ENCODE measurements around the gene KATNAL2.
"Not testable (repeated sequence)": the region's sequence is repeated elsewhere in the genome, so short reads cannot be mapped to it uniquely, and the experiment has no call there.

Gene KATNAL2

DNA sequence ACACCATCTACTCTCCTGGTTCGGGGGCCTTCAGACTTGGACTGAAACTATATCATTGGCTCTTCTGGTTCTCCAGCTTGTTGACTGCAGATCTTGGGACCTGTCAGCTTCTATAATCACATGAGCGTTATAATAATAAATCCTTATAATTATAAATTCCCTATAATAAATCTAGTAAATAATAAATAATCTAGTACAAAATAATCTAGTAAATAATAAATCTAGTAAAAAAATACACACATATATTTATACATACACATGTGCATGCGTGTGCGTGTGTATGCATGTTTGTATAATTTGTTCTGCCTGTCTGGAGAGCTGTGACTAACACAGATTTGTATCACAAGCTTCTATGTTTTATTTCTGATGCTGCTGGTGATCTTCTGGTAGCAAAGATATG lies 40.8 kb downstream of the KATNAL2 start:
- DNase-seq (ENCODE audit: low read depth), result no peak
- TF ChIP-seq, protein P1, sequence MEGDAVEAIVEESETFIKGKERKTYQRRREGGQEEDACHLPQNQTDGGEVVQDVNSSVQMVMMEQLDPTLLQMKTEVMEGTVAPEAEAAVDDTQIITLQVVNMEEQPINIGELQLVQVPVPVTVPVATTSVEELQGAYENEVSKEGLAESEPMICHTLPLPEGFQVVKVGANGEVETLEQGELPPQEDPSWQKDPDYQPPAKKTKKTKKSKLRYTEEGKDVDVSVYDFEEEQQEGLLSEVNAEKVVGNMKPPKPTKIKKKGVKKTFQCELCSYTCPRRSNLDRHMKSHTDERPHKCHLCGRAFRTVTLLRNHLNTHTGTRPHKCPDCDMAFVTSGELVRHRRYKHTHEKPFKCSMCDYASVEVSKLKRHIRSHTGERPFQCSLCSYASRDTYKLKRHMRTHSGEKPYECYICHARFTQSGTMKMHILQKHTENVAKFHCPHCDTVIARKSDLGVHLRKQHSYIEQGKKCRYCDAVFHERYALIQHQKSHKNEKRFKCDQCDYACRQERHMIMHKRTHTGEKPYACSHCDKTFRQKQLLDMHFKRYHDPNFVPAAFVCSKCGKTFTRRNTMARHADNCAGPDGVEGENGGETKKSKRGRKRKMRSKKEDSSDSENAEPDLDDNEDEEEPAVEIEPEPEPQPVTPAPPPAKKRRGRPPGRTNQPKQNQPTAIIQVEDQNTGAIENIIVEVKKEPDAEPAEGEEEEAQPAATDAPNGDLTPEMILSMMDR (IDR thresholded peaks at IDR 0.05; ENCODE audit: insufficient read depth, low read depth, low read length, missing control alignments), result no peak
- H3K4me3 ChIP-seq (ENCODE audit: low read depth, low read length), result no peak overlapping the region

DNA sequence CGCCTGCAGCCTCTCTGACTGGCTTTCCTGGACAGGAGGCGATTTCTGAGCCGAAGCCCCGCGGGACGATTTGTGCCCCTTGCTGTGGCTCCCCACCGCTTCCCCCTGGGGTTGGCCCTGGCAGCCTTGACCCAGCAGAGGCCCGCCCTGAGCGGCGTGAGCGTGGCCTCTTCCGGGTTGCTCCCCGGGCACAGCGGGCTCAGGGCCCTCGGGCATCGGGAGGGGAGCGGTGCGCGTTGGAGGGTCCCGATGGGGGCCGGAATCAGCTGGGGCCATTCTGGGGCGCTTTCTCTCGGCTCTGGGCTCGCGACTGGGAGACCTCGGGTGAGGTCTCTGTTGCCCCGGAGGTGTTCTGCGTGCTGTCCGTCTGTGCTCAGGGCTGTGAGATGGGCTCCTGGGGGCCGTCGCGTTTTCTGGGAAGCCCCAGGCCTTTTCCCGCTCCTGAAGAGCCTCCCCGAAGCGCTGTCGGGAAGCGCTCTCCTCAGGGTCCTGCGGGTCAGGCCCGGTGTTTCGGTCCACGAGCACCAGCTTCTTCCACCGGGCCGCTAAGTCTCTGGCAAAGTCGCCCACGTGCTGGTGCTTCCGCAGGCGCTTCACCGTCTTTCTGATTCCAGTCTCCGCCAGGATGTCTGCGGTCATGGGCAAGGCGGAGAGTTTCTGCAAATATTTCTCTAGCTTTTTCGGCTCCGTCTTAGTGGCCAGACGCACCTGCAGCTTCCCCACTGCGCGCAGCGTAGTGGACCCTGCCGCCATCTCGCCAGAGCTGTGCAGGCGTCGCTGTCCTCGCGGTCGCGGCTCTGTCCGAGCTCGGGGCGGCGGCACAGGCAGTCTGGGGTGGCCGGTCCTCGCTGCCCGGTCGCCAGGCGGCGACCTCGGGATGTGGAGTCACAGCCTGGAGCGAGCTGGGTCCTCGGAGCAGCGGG lies 46.5 kb downstream of the KATNAL2 start:
- not testable (repeated sequence) for DNase-seq (ENCODE audit: low read depth); H3K4me3 ChIP-seq (ENCODE audit: low read depth, low read length)

DNA sequence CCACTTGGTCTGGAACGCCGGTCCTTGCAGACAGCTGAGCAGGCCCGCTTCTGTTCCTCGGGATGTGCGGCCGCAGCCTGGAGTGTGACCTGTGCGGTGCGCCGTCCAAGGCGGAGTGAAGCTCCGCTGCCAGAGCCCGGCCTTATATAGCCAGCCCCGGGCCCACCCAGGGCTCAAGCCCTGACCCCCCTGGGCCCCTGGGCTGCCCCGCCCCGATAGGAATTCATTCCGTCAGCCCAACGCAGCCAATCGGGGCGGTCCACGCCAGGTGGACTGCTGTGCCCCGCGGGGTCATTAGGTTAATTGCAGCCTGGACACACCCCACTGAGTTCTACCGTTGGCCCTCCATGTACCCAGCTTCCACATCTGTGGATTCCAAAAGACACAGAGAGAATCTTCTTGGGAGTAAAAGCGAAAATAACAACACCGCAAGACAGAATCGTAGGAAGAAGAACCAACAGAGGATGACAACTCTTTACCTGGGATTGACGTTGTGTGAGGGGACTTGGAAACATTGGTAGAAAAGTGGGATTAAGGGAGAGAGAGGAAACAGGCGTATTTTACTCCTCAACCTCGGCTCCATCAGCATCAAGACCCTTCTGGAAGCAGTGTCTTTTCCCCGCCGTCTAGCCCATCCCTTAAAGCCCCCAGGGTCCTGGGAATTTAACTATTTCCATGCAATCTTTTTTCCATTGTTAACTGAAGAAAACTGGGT lies 47.3 kb downstream of the KATNAL2 start:
- not testable (repeated sequence) for DNase-seq (ENCODE audit: low read depth)

DNA sequence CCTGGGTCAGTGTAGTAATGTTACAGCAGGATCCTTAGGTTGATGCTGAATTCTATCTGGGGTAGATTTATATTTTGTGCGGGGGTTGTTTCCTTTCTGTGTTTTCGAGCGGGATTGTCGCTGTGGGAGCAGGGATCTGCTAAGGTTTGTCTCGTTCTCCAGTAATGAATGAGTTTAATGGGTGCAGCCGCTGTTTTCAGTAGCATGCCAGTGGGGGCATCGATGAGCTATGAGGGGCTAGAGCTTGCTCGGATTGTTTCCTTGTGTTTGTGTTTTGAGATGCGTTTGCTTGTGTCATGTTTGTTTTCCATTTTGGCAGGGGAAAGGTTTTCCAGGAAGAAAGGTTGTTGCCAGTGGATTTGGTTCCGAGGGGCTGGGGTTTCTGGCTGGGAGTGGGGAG lies 48.9 kb downstream of the KATNAL2 start:
- not testable (repeated sequence) for DNase-seq (ENCODE audit: low read depth); H3K4me3 ChIP-seq (ENCODE audit: low read depth, low read length)

More for the DNA sequence above, 47.3 kb downstream of the KATNAL2 start:
- H3K4me3 ChIP-seq (ENCODE audit: low read depth, low read length), result not testable (repeated sequence)

DNA sequence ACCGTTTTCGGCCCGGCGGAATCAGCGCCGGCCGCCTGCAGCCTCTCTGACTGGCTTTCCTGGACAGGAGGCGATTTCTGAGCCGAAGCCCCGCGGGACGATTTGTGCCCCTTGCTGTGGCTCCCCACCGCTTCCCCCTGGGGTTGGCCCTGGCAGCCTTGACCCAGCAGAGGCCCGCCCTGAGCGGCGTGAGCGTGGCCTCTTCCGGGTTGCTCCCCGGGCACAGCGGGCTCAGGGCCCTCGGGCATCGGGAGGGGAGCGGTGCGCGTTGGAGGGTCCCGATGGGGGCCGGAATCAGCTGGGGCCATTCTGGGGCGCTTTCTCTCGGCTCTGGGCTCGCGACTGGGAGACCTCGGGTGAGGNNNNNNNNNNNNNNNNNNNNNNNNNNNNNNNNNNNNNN lies 52.1 kb downstream of the KATNAL2 start:
- DNase-seq (ENCODE audit: low read depth); H3K4me3 ChIP-seq (ENCODE audit: low read depth, low read length): not testable (repeated sequence)

DNA sequence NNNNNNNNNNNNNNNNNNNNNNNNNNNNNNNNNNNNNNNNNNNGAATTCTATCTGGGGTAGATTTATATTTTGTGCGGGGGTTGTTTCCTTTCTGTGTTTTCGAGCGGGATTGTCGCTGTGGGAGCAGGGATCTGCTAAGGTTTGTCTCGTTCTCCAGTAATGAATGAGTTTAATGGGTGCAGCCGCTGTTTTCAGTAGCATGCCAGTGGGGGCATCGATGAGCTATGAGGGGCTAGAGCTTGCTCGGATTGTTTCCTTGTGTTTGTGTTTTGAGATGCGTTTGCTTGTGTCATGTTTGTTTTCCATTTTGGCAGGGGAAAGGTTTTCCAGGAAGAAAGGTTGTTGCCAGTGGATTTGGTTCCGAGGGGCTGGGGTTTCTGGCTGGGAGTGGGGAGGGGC lies 102.5 kb downstream of the KATNAL2 start:
- not testable (repeated sequence) for H3K4me3 ChIP-seq (ENCODE audit: low read depth, low read length); DNase-seq (ENCODE audit: low read depth)

DNA sequence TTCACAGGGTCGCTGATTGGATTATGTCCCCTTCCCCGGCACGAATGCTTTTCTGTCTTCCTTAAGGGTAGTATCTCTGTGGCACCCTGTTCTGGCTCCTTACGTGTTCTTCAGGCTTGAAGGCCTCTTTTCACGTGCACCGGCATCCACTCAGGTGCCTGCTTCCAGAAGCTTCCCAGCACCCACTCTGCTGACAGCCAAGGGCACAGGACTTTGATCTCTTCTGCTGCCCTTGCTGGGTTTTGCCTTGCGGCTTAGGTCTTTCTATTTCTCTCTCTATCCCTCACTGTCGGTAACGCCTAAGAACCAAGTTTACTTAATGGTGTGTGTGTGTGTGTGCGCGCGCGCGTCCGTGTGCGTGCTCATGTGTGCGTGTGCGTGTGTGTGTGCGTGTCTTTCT lies 103.4 kb downstream of the KATNAL2 start:
- H3K4me3 ChIP-seq (ENCODE audit: low read depth, low read length); DNase-seq (ENCODE audit: low read depth): not testable (repeated sequence)

DNA sequence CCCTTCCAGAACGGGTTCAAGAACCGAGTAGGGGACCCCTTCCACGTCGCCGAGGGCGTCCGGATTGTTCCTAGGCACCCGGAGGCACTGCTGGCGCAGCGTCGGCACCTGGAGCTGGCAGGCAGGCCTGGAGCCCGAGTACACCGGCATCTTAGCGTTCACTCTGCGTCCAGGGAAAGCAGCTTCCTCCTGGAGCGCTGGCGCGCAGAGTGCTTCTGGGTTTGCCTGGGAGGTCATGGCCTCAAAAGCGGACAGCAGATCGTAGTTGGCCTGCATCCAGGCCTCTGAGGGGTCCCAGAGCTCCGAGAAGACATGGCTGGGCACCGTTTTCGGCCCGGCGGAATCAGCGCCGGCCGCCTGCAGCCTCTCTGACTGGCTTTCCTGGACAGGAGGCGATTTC lies 105.4 kb downstream of the KATNAL2 start:
- DNase-seq (ENCODE audit: low read depth), result not testable (repeated sequence)

DNA sequence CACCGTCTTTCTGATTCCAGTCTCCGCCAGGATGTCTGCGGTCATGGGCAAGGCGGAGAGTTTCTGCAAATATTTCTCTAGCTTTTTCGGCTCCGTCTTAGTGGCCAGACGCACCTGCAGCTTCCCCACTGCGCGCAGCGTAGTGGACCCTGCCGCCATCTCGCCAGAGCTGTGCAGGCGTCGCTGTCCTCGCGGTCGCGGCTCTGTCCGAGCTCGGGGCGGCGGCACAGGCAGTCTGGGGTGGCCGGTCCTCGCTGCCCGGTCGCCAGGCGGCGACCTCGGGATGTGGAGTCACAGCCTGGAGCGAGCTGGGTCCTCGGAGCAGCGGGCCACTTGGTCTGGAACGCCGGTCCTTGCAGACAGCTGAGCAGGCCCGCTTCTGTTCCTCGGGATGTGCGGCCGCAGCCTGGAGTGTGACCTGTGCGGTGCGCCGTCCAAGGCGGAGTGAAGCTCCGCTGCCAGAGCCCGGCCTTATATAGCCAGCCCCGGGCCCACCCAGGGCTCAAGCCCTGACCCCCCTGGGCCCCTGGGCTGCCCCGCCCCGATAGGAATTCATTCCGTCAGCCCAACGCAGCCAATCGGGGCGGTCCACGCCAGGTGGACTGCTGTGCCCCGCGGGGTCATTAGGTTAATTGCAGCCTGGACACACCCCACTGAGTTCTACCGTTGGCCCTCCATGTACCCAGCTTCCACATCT lies 106.5 kb downstream of the KATNAL2 start:
- DNase-seq (ENCODE audit: low read depth); H3K4me3 ChIP-seq (ENCODE audit: low read depth, low read length): not testable (repeated sequence)

More for the DNA sequence above, 105.4 kb downstream of the KATNAL2 start:
- not testable (repeated sequence) for H3K4me3 ChIP-seq (ENCODE audit: low read depth, low read length)

DNA sequence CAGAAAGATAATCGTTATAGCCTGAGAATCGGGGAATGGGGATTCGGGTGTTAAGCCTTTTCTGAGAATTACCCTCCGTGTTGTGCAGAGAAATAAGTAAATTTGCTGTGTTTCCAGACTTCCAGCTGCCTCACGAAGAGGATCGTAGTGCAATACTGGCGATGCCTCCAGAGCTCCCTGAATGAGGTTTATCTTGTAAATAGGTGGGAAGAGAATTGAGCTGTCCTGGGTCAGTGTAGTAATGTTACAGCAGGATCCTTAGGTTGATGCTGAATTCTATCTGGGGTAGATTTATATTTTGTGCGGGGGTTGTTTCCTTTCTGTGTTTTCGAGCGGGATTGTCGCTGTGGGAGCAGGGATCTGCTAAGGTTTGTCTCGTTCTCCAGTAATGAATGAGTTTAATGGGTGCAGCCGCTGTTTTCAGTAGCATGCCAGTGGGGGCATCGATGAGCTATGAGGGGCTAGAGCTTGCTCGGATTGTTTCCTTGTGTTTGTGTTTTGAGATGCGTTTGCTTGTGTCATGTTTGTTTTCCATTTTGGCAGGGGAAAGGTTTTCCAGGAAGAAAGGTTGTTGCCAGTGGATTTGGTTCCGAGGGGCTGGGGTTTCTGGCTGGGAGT lies 108.3 kb downstream of the KATNAL2 start:
- DNase-seq (ENCODE audit: low read depth); H3K4me3 ChIP-seq (ENCODE audit: low read depth, low read length): not testable (repeated sequence)

DNA sequence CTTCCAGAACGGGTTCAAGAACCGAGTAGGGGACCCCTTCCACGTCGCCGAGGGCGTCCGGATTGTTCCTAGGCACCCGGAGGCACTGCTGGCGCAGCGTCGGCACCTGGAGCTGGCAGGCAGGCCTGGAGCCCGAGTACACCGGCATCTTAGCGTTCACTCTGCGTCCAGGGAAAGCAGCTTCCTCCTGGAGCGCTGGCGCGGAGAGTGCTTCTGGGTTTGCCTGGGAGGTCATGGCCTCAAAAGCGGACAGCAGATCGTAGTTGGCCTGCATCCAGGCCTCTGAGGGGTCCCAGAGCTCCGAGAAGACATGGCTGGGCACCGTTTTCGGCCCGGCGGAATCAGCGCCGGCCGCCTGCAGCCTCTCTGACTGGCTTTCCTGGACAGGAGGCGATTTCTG lies 111.3 kb downstream of the KATNAL2 start:
- DNase-seq (ENCODE audit: low read depth); H3K4me3 ChIP-seq (ENCODE audit: low read depth, low read length): not testable (repeated sequence)

DNA sequence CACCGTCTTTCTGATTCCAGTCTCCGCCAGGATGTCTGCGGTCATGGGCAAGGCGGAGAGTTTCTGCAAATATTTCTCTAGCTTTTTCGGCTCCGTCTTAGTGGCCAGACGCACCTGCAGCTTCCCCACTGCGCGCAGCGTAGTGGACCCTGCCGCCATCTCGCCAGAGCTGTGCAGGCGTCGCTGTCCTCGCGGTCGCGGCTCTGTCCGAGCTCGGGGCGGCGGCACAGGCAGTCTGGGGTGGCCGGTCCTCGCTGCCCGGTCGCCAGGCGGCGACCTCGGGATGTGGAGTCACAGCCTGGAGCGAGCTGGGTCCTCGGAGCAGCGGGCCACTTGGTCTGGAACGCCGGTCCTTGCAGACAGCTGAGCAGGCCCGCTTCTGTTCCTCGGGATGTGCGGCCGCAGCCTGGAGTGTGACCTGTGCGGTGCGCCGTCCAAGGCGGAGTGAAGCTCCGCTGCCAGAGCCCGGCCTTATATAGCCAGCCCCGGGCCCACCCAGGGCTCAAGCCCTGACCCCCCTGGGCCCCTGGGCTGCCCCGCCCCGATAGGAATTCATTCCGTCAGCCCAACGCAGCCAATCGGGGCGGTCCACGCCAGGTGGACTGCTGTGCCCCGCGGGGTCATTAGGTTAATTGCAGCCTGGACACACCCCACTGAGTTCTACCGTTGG lies 112.4 kb downstream of the KATNAL2 start:
- H3K4me3 ChIP-seq (ENCODE audit: low read depth, low read length); DNase-seq (ENCODE audit: low read depth): not testable (repeated sequence)

DNA sequence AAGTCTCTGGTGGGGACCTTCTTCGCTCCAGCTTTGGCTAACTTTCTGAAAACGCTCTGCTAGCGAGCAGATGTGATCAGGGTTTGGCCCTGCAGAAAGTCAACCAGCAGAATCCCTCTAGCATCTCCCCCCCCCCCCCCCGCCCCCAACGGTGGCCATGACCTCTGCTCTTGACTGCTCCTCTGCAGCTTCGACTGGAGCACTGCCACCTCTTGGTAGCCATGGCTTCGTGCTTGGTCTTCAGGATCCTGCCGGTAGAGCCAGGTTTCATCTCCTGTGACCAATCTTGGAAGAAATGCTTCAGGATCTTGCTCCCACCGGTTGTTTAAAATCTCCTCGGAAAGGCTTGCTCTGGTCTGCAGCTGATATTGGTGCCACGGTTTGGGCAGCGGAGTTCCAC lies 113.5 kb downstream of the KATNAL2 start:
- not testable (repeated sequence) for DNase-seq (ENCODE audit: low read depth); H3K4me3 ChIP-seq (ENCODE audit: low read depth, low read length)

All from GM12865 (cell line).